Loucy (cell line): Measurements from ENCODE around the gene TMEM38A.

Experiments
- CTCF ChIP-seq: fragments of 200-600 bp; sonication (generic); conservative IDR thresholded peaks from 2 replicates; pipeline ENCODE4 v1.5.1; 2014; ENCODE audit warnings: mild to moderate bottlenecking, antibody characterized with exemption, low read length
- EZH2phosphoT487 ChIP-seq: fragments of 200-600 bp; IDR thresholded peaks from 2 replicates; pipeline ENCODE4 v1.6.1; 2018; ENCODE audit warnings: antibody characterized with exemption, mild to moderate bottlenecking, moderate library complexity, borderline replicate concordance

DNA sequence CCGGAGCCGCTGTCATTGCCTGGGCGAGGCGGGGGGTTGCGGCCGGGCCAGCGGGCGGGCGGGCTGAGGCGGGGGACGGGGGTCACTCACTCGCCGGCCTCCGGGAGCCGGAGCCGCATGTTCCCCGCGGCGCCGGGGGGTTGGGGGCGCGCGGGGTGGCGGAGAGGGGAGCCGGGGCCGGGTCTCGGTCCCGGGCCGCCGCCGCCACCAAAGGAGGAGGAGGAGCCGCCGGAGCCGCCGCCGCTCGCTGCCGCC, 33.1 kb upstream of the TMEM38A start:
- TF ChIP-seq CTCF (no peak), EZH2phosphoT487 (no peak)
